H1 (cell line): ENCODE data around the gene ZNG1B.
"Not testable (repeated sequence)": the region's sequence is repeated elsewhere in the genome, so short reads cannot be mapped to it uniquely, and the experiment has no call there.

Source experiments
- ATF3 ChIP-seq: IDR thresholded peaks from 2 replicates; pipeline ENCODE4 v1.6.1; 2011; ENCODE audit warnings: low read depth, mild to moderate bottlenecking, low read length; ENCODE audit not compliant: insufficient read depth
- CREB1 ChIP-seq: IDR thresholded peaks from 2 replicates; pipeline ENCODE4 v1.6.1; 2012; ENCODE audit warnings: inconsistent platforms
- CTCF ChIP-seq, 3 experiments: IDR thresholded peaks; 1 replicate in 2 of 3; 2 replicates in 1 of 3; pipeline versions ENCODE4 v1.5.1 to v1.6.1; 2011; ENCODE audit warnings: low read length in 3 of 3, mild to moderate bottlenecking in 3 of 3, inconsistent platforms in 2 of 3, low read depth in 1 of 3, moderate library complexity in 1 of 3; ENCODE audit not compliant: insufficient read depth in 1 of 3; ENCODE audit errors: control extremely low read depth in 1 of 3
- EGR1 ChIP-seq: IDR thresholded peaks from 2 replicates; pipeline ENCODE4 v1.6.1; 2011; ENCODE audit warnings: low read depth, low read length, borderline replicate concordance
- GABPA ChIP-seq: IDR thresholded peaks from 2 replicates; pipeline ENCODE4 v1.6.1; 2011; ENCODE audit warnings: mild to moderate bottlenecking, low read length, moderate library complexity, borderline replicate concordance; ENCODE audit not compliant: insufficient read depth
- JUND ChIP-seq: IDR thresholded peaks from 2 replicates; pipeline ENCODE4 v1.6.1; 2011; ENCODE audit warnings: mild to moderate bottlenecking, improper control_type of control experiment, low read length
- KDM5A ChIP-seq: fragments of 200-600 bp; IDR thresholded peaks from 2 replicates; pipeline ENCODE4 v1.7.1; 2012; ENCODE audit warnings: mild to moderate bottlenecking, low read length, inconsistent platforms, mixed read lengths
- NRF1 ChIP-seq: IDR thresholded peaks from 2 replicates; pipeline ENCODE4 v1.6.1; 2011; ENCODE audit warnings: mild to moderate bottlenecking, low read depth, low read length, improper control_type of control experiment
- PHF8 ChIP-seq: fragments of 200-600 bp; sonication (generic); conservative IDR thresholded peaks from 2 replicates; pipeline ENCODE4 v1.7.1; 2012; ENCODE audit warnings: low read depth, mild to moderate bottlenecking, inconsistent platforms, low read length, moderate library complexity
- POLR2A ChIP-seq, 2 experiments: IDR thresholded peaks; 1 replicate in 1 of 2; 2 replicates in 1 of 2; pipeline ENCODE4 v1.6.1; 2011; ENCODE audit warnings: low read depth in 2 of 2, low read length in 2 of 2, mild to moderate bottlenecking in 2 of 2; ENCODE audit errors: control extremely low read depth in 1 of 2
- POLR2AphosphoS5 ChIP-seq: IDR thresholded peaks from 2 replicates; pipeline ENCODE4 v1.6.1; 2011; ENCODE audit warnings: low read depth, low read length
- SIRT6 ChIP-seq: IDR thresholded peaks from one replicate; pipeline ENCODE4 v1.7.1; 2012; ENCODE audit warnings: low read length, inconsistent platforms
- SRF ChIP-seq: IDR thresholded peaks from 2 replicates; pipeline ENCODE4 v1.6.1; 2011; ENCODE audit warnings: mild to moderate bottlenecking, low read depth, low read length, moderate library complexity
- TEAD4 ChIP-seq: IDR thresholded peaks from 2 replicates; pipeline ENCODE4 v1.6.1; 2012; ENCODE audit warnings: low read depth, low read length, inconsistent platforms, mixed read lengths

GRCh38 chr2:113515995-113516394 lies 78.5 kb downstream of the ZNG1B start:
- not testable (repeated sequence) for TF ChIP-seq POLR2A (IDR thresholded peaks at IDR 0.05; ENCODE audit: control extremely low read depth in 1 of 2, low read depth in 2 of 2, low read length in 2 of 2); CREB1; TEAD4; EGR1; CTCF (IDR thresholded peaks at IDR 0.05; ENCODE audit: control extremely low read depth in 1 of 3, insufficient read depth in 1 of 3, low read depth in 1 of 3, low read length in 3 of 3); GABPA; NRF1; JUND; ATF3; SRF; SIRT6; POLR2AphosphoS5; PHF8; KDM5A
